GM12878 (cell line): Measurements from ENCODE around the gene SLC24A3. TPM values are rescaled to one million over a fixed set of nuclear protein-coding genes. Genes with fewer than 3 reads are reported as not detected.

Experiments used
- ATAC-seq: fragments of 200-7000 bp; cut with Tn5 transposase; 3 replicates; pipeline ENCODE4 v1.9.1; 2020; ENCODE audit warnings: mild to moderate bottlenecking, moderate library complexity
- BruUV-seq: library from RNA; stranded (reverse); fragments of 400-500 nt; replicated peaks from 2 replicates; lab custom pipeline; 2021; lab: Mats Ljungman, UMichigan
- CTCF ChIA-PET: fragments of 300-600 bp; sonication (Branson Sonifier 250); formaldehyde crosslinking; extraction: SDS; loops from one replicate; lab custom pipeline; 2021; ENCODE audit warnings: inconsistent platforms; lab: Yijun Ruan, JAX
- POLR2A ChIA-PET: fragments of 350-600 bp; formaldehyde crosslinking; extraction: SDS; loops from one replicate; lab custom pipeline; 2021; ENCODE audit warnings: inconsistent platforms; lab: Charles Lee
- RAD21 ChIA-PET: fragments of 300-600 bp; sonication (Branson Sonifier 250); formaldehyde crosslinking; loops from one replicate; lab custom pipeline; 2023; ENCODE audit warnings: antibody characterized with exemption; ENCODE audit not compliant: unreplicated experiment; lab: Charles Lee
- SMC1A ChIA-PET: fragments of 300-600 bp; sonication (Branson Sonifier 250); formaldehyde crosslinking; loops from one replicate; lab custom pipeline; 2023; ENCODE audit not compliant: unreplicated experiment, uncharacterized antibody; lab: Charles Lee
- DNase-seq: peaks from one replicate; pipeline ENCODE4 v3.0.0-alpha.2; 2011; ENCODE audit warnings: low read depth, low spot score
- FAIRE-seq: peaks from 3 replicates; lab custom pipeline; 2011; peaks lifted over from hg19 to GRCh38; lab: Jason Lieb, UNC
- H2AFZ ChIP-seq: 2 replicates; pipeline ENCODE4 v1.6.0; 2011; ENCODE audit warnings: low read depth, low read length, control low read depth; ENCODE audit not compliant: control insufficient read depth
- H3K27ac ChIP-seq: 2 replicates; pipeline ENCODE4 v1.5.1; 2011; ENCODE audit warnings: control low read depth; ENCODE audit not compliant: control insufficient read depth, insufficient read depth
- H3K27me3 ChIP-seq, 2 experiments: replicated peaks in 1 of 2; 2 replicates each; pipeline versions ENCODE4 v1.6.0 to v1.6.1; 2011; ENCODE audit warnings: low read length in 1 of 2; ENCODE audit not compliant: control insufficient read depth in 2 of 2, insufficient read depth in 2 of 2
- H3K36me3 ChIP-seq, 2 experiments: 2 replicates each; pipeline ENCODE4 v1.5.1; 2011; ENCODE audit warnings: low read length in 1 of 2; ENCODE audit not compliant: control insufficient read depth in 2 of 2, insufficient read depth in 2 of 2
- H3K4me1 ChIP-seq: 2 replicates; pipeline ENCODE4 v1.6.1; 2011; ENCODE audit warnings: mild to moderate bottlenecking, low read length, moderate library complexity, mixed read lengths; ENCODE audit not compliant: control insufficient read depth, insufficient read depth
- H3K4me2 ChIP-seq: 2 replicates; pipeline ENCODE4 v1.6.0; 2011; ENCODE audit warnings: control low read depth; ENCODE audit not compliant: control insufficient read depth, insufficient read depth
- H3K4me3 ChIP-seq: fragments of 200-600 bp; sonication (generic); 2 replicates; pipeline ENCODE4 v1.5.1; 2016
- H3K79me2 ChIP-seq: 2 replicates; pipeline ENCODE4 v1.6.0; 2011; ENCODE audit warnings: low read length; ENCODE audit not compliant: control insufficient read depth, insufficient read depth
- H3K9ac ChIP-seq: 2 replicates; pipeline ENCODE4 v1.8.0; 2011; ENCODE audit warnings: low read length, control low read depth, mixed read lengths; ENCODE audit not compliant: control insufficient read depth, insufficient read depth
- H3K9me3 ChIP-seq: replicated peaks from 3 replicates; pipeline ENCODE4 v1.5.1; 2011; ENCODE audit warnings: mild to moderate bottlenecking, low read length; ENCODE audit not compliant: control insufficient read depth, insufficient read depth
- H4K20me1 ChIP-seq: 2 replicates; pipeline ENCODE4 v1.6.0; 2011; ENCODE audit not compliant: control insufficient read depth, insufficient read depth
- ATF2 ChIP-seq: IDR thresholded peaks from 2 replicates; pipeline ENCODE4 v1.6.1; 2012; ENCODE audit warnings: low read length, inconsistent platforms
- IKZF2 ChIP-seq, 2 experiments: fragments of 450-650 bp; IDR thresholded peaks; 2 replicates each; pipeline ENCODE4 v1.6.1; 2017; ENCODE audit warnings: mild to moderate bottlenecking in 2 of 2, moderate library complexity in 2 of 2
- NR2C2 ChIP-seq: IDR thresholded peaks from 2 replicates; pipeline ENCODE4 v1.6.1; 2011; ENCODE audit warnings: borderline replicate concordance, low read depth; ENCODE audit not compliant: control insufficient read depth, insufficient read length
- PAX5 ChIP-seq: IDR thresholded peaks from 2 replicates; pipeline ENCODE4 v1.6.1; 2011; ENCODE audit warnings: low read depth, low read length, borderline replicate concordance
- RAD51 ChIP-seq: fragments of 450-650 bp; IDR thresholded peaks from 2 replicates; pipeline ENCODE4 v1.6.1; 2016; ENCODE audit warnings: moderate library complexity, mild to moderate bottlenecking, inconsistent platforms
- SUPT20H ChIP-seq: IDR thresholded peaks from 2 replicates; pipeline ENCODE4 v1.6.1; 2011; ENCODE audit warnings: low read depth, mild to moderate bottlenecking, low read length, moderate library complexity, borderline replicate concordance; ENCODE audit not compliant: control insufficient read depth
- TARDBP ChIP-seq: IDR thresholded peaks from 2 replicates; pipeline ENCODE4 v1.6.1; 2016; ENCODE audit warnings: borderline replicate concordance
- ZSCAN29 ChIP-seq: fragments of 450-650 bp; IDR thresholded peaks from 2 replicates; pipeline ENCODE4 v1.6.1; 2017; ENCODE audit warnings: mild to moderate bottlenecking, moderate library complexity
- WGBS: methylation state at CpG from one replicate; pipeline ENCODE4 v1.1.6; 2016; ENCODE audit warnings: low lambda C conversion rate; ENCODE audit not compliant: insufficient replicate concordance, insufficient coverage; ENCODE audit errors: missing lambda C conversion rate; 5-methylcytosine and 5-hydroxymethylcytosine counted together
- in situ Hi-C: fragments of 300-500 bp; cut with MboI; formaldehyde crosslinking; loops from 9 replicates; pipeline ENCODE4 v1.14.3; 2018; ENCODE audit warnings: mixed read lengths
- intact Hi-C: fragments of 100-400 bp; cut with micrococcal nuclease; formaldehyde crosslinking; loops from one replicate; pipeline ENCODE4 v1.14.2; 2022; ENCODE audit not compliant: unreplicated experiment
- polyA plus RNA-seq, 11 experiments: library from polyadenylated mRNA; depleted of rRNA in 4 of 11; unstranded in 6 of 11; stranded (reverse) in 5 of 11; fragments of >200 nt; fragmentation: Nextera tagmentation in 4 of 11; fragmentation: Illumina TruSeq in 1 of 11; extraction: Ambion mirVana in 4 of 11; extraction: Trizol in 1 of 11; gene quantifications; 1 replicate in 1 of 11; 2 replicates in 10 of 11; pipeline versions ENCODE4 v1.2.1 to v1.2.3, GENCODE V29; 2011 to 2016; ENCODE audit warnings: inconsistent platforms in 2 of 11, missing spikeins in 2 of 11, low read depth in 1 of 11
- total RNA-seq, 4 experiments: library from RNA; depleted of rRNA in 3 of 4; stranded (reverse); fragments of >200 nt in 3 of 4; fragmentation: Illumina TruSeq in 1 of 4; extraction: Trizol in 1 of 4; gene quantifications; 2 replicates each; pipeline versions ENCODE4 v1.2.1 to v1.2.3, GENCODE V29; 2013 to 2021

Gene SLC24A3
- total and polyA plus RNA-seq, 10 of the 15 experiments (the other 5 are each of a cell fraction or from before 2014, with no cell fraction given): 0.04 TPM; not detected in 9

GRCh38 chr20:19642860-19643259, 430.4 kb downstream of the SLC24A3 start (continued):
- TF ChIP-seq IKZF2 (IDR thresholded peaks at IDR 0.05): no peak
- no peak for TF ChIP-seq PAX5
- no peak for TF ChIP-seq NR2C2
- no peak for TF ChIP-seq ATF2
- TF ChIP-seq RAD51: no peak
- no peak for TF ChIP-seq SUPT20H

GRCh38 chr20:19644085-19644484, 431.6 kb downstream of the SLC24A3 start:
- TF ChIP-seq ZSCAN29 (no peak), TARDBP (no peak)
- H4K20me1 ChIP-seq: no peaks in the 10 kb centered on the region
- no peaks in the 10 kb centered on the region for H3K79me2 ChIP-seq
- RAD21 ChIA-PET: interaction anchor here (0.9 to 1.3 kb wide), 3 partner anchors 15 to 19 kb away, joined by 3 to 5 read pairs (median 4); no protein-coding TSS in a partner anchor
- no peaks in the 10 kb centered on the region for H3K9me3 ChIP-seq
- H3K27ac ChIP-seq: no peak overlapping the region
- no peak for FAIRE-seq
- CTCF ChIA-PET: interaction anchor here (1.5 to 5.4 kb wide), 3 partner anchors 12 to 18 kb away, joined by 5 to 48 read pairs (median 39); no protein-coding TSS in a partner anchor
- no peak overlapping the region for H3K9ac ChIP-seq
- in situ Hi-C loops: no loop called here
- no peak overlapping the region for H3K4me2 ChIP-seq
- no TSS peak for BruUV-seq
- intact Hi-C loops: no loop called here
- H3K4me3 ChIP-seq: no peak overlapping the region
- ATAC-seq: peak; percentile 42; the same call in 2 of the 3 replicates
- H3K4me1 ChIP-seq: no peaks in the 10 kb centered on the region
- 1% methylated on average over 9 of the region's 9 CpGs for WGBS
- no peak overlapping the region for H2AFZ ChIP-seq
- H3K27me3 ChIP-seq: no peaks in the 10 kb centered on the region
- no peak for DNase-seq
- POLR2A ChIA-PET: no interaction called here
- SMC1A ChIA-PET: interaction anchor here (1.2 to 4.8 kb wide), 3 partner anchors 10 to 17 kb away, joined by 3 to 32 read pairs (median 17); no protein-coding TSS in a partner anchor
- no peaks in the 10 kb centered on the region for H3K36me3 ChIP-seq
